Measurements from ENCODE around the gene FRMD4B.
A peak's percentile ranks its signal among the peaks of the same experiment; 100 is the strongest.

Gene FRMD4B

GRCh38 chr3:69385723-69386555, at the start of gene FRMD4B:
FRMD4B (minus strand) TSS chr3:69386088; CDS start chr3:69385989, 99 bp downstream.
- DNase-seq = no peak

DNA sequence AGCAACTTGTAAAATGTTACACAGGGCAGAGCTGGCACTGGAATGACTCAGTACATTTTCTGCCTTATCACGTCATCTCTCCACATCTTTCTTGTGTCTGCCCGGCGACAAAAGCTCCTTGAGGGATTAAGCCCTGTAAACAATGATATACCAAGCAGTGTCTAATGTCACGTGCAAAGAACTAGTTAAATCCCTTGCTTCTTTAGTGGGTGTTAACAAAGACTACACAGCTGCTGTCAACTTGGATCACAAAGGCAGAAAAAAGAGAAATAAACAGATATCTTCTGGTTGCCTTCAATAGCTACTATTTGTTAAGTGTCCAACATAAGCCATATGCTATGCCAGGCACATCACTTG, 48.1 kb upstream of the FRMD4B start:
- DNase-seq = no peak

GRCh38 chr3:69433121-69433968, 47.5 kb upstream of the FRMD4B start:
- no peak for DNase-seq

GRCh38 chr3:69428657-69429255, 42.9 kb upstream of the FRMD4B start:
- DNase-seq = no peak

DNA sequence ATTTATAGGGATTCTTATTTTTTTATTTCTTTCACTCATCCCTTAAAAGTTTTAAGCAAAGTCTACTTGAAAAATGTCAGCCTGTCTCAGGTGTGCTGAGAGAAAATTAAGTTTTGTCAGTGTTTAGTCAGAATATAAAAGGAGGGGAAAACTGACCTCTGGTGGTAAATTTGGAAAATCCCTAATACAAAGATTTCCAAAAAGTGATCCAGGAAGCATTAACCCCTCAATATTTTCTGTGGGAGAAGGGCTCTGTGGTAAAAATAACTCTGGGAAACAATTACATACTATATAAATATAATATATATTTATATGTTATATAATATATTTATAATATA, 41.0 kb upstream of the FRMD4B start:
- no peak for DNase-seq

GRCh38 chr3:69426291-69426966, 40.5 kb upstream of the FRMD4B start:
- no peak for DNase-seq

DNA sequence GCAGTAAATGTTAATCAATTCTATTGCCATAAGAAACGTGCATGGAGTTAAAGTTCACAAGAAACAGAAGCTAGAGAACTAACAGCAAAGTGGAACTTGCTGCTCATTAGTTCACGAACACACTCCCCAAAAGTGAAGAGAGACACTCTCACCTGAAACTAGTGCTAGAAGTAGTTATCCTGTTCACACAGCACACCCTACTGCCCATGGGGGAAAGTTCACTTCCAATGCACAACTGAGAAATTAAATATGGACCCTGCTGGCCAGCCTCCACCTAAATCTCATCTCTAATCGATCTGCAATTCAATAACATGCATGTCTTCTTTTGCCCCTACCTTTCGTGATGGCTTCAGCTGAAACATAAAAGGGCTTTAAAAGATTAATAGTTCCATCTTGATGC, 39.4 kb upstream of the FRMD4B start:
- no peak for DNase-seq

DNA sequence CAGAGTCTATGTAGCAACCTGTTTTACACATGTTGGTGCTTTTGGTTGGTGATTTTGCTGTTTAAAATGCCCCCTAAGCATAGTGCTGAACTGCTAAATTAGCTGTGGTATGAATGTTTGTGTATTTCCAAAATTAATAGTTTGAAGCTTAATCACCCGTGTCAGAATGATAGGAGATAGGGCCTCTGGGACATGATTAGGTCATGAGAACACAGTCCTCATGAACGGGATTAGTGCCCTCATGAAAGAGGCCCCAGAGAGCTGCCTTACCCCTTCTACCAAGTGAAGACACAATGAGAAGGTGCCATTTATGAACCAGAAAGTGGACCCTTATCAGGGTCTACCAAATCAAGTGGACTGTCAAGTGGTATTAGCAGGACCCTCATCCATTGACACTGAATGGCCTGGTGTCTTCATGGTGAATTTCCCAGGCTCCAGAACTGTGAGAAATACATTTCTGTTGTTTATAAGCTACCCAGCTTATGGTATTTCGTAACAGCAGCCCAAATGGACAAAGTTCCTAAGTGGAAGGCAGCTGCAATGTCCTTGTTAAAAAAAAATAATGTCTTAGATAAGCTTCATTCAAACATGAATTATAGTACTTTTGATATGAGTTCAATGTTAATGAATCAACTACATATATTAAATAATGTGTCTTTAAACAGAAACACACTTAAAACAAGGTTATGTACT, 37.7 kb upstream of the FRMD4B start:
- no peak for DNase-seq

GRCh38 chr3:69422751-69423150, 36.9 kb upstream of the FRMD4B start:
- no peak for DNase-seq

- DNase-seq = no peak
These were observed 35.1 kb upstream of the FRMD4B start for GRCh38 chr3:69420781-69421520.

DNA sequence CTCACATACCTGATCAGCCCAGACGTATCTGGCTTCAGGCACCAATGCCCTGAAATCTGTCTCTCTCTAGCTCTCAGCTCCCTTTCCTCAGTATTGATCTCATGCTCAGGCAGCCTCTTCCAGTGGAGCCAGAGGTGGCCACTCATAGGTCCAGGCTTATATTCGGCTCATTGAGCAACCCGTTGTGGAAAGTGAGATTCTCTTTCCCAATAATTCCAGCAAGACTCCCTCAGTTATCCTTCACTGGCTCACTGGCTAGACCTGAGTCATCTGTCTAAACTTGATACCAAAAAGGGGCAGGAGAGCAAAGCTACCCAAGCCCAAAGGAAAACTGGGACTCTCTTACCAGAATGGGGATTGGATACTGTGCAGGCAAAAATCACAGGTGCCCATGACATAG, 33.4 kb upstream of the FRMD4B start:
- DNase-seq = no peak

DNA sequence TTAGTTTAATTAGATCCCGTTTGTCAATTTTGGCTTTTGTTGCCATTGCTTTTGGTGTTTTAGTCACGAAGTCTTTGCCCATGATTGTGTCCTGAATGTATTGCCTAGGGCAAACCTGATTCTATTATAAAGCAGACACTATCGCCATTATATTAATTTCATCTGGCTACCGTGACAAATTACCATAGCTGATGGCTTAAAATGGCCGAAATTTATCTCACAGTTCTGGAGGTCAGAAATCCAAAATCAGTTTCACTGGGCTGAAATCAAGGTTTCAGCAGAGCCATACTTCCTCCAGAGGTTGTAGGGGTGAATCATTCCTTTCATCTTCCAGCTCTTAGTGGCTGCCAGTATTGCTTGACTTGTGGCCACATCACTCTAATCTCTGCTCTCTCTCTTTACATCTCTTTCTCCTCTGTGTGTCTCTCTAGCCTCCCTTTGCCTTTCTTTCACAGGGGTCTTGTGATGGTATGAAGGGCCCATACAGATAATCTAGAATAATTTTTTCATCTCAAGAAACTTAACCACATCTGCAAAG, 31.7 kb upstream of the FRMD4B start:
- DNase-seq = no peak

GRCh38 chr3:69413551-69414207, 27.8 kb upstream of the FRMD4B start:
- no peak for DNase-seq

GRCh38 chr3:69411346-69411745, 25.5 kb upstream of the FRMD4B start:
- no peak for DNase-seq

GRCh38 chr3:69410301-69410700, 24.4 kb upstream of the FRMD4B start:
- peak in 1 of 2 experiments; percentile 17 for DNase-seq

- DNase-seq = no peak
These were observed 23.9 kb upstream of the FRMD4B start for GRCh38 chr3:69409831-69410230.

GRCh38 chr3:69409011-69409410, 23.1 kb upstream of the FRMD4B start:
- no peak for DNase-seq

DNA sequence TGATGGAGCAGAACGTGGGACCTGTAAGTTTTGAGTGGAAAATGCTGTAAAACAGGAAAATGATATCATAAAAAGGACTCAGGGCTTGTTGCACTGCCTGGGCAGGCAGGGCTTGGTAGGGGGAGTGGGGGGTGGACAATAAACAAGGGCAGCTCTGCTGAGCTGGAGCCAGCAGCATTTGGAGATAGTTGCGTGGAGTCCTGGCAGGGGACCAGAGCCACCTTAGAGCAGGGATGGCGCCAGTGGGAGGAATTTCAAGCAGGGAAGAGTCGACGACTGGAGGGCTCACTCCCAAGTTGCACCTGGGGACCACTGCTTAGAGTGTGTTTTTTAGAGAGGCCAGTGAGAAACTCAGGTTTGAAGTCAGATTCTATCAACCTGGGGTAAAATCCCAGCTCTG, 22.7 kb upstream of the FRMD4B start:
- DNase-seq = no peak

DNA sequence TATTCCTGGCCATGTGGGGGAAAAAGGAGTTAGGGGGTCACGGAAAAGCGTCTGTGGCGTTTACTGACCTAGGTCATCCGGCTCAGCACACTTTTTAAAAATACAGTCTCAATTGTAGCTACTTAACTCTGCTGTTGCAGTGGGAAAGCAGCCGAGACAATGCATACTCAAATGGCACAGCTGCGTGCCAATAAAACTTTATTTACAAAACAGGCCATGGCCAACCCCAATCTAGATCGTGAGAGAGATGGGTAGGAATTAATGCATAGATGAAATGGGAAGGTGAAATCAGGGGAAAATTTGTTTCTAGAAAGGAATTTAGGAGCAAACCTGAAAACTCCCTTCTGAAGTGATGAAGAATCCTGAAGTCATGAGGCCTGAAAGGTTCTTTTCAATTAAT, 22.0 kb upstream of the FRMD4B start:
- DNase-seq = no peak

- no peak for DNase-seq
These were observed 20.3 kb upstream of the FRMD4B start for GRCh38 chr3:69406163-69406562.

GRCh38 chr3:69405067-69405466, 19.2 kb upstream of the FRMD4B start:
- DNase-seq = no peak

Data from NCI-H446 (cell line).